ENCODE results near the gene LIMCH1. TPM values are rescaled to one million over a fixed set of nuclear protein-coding genes. Genes with fewer than 3 reads are reported as not detected.

Gene LIMCH1
- total RNA-seq, 2 experiments from 2014 or later, result not detected

- intact Hi-C loops (cut with micrococcal nuclease; ENCODE audit: unreplicated experiment), result no loop called here
- no peak overlapping the region for H3K4me3 ChIP-seq (ENCODE audit: low read depth, low read length, poor library complexity, severe bottlenecking)
- H3K27ac ChIP-seq (ENCODE audit: low read depth, low read length, poor library complexity, severe bottlenecking), result no peak overlapping the region
- no peaks in the 10 kb centered on the region for H3K4me1 ChIP-seq (ENCODE audit: insufficient read depth, low read length, poor library complexity, severe bottlenecking)
- ChIA-PET CTCF (ENCODE audit: unreplicated experiment) (no interaction called here), POLR2A (no interaction called here)
- H4K20me1 ChIP-seq (ENCODE audit: insufficient read depth, low read length), result no peaks in the 10 kb centered on the region
- H2AFZ ChIP-seq (ENCODE audit: low read length), result no peak overlapping the region
- TF ChIP-seq CTCF (conservative IDR thresholded peaks at IDR 0.05; ENCODE audit: low read length), result no peak
- TF ChIP-seq EZH2phosphoT487 (IDR thresholded peaks at IDR 0.05; ENCODE audit: borderline replicate concordance, low read depth, low read length), result no peak
- no TSS peak for BruUV-seq (replicated peaks)
- H3K36me3 ChIP-seq (ENCODE audit: insufficient read depth, low read length), result no peaks in the 10 kb centered on the region
- H3K79me2 ChIP-seq (ENCODE audit: insufficient read depth, low read depth, low read length), result no peaks in the 10 kb centered on the region
- H3K9me3 ChIP-seq (ENCODE audit: low read length), result no peaks in the 10 kb centered on the region
- H3K9me2 ChIP-seq (ENCODE audit: insufficient read depth, low read length), result no peaks in the 10 kb centered on the region
- no peak overlapping the region for H3K4me2 ChIP-seq (ENCODE audit: low read length)
- DNase-seq (ENCODE audit: low spot score), result no peak
Measured at GRCh38 chr4:41656106-41656505, 118.1 kb downstream of the LIMCH1 start.

GRCh38 chr4:41656572-41657520 lies 118.9 kb downstream of the LIMCH1 start:
- Histone ChIP-seq H3K79me2 (ENCODE audit: insufficient read depth, low read depth, low read length) (no peaks in the 10 kb centered on the region), H3K9me3 (ENCODE audit: low read length) (no peaks in the 10 kb centered on the region), H3K9me2 (ENCODE audit: insufficient read depth, low read length) (no peaks in the 10 kb centered on the region), H3K27ac (ENCODE audit: low read depth, low read length, poor library complexity, severe bottlenecking) (no peak overlapping the region), H3K36me3 (ENCODE audit: insufficient read depth, low read length) (no peaks in the 10 kb centered on the region), H2AFZ (ENCODE audit: low read length) (no peak overlapping the region), H3K4me2 (ENCODE audit: low read length) (no peak overlapping the region), H3K4me1 (ENCODE audit: insufficient read depth, low read length, poor library complexity, severe bottlenecking) (no peaks in the 10 kb centered on the region), H3K4me3 (ENCODE audit: low read depth, low read length, poor library complexity, severe bottlenecking) (no peak overlapping the region), H4K20me1 (ENCODE audit: insufficient read depth, low read length) (no peaks in the 10 kb centered on the region)
- DNase-seq (ENCODE audit: low spot score), result no peak
- no peak for TF ChIP-seq CTCF (conservative IDR thresholded peaks at IDR 0.05; ENCODE audit: low read length)
- no peak for TF ChIP-seq EZH2phosphoT487 (IDR thresholded peaks at IDR 0.05; ENCODE audit: borderline replicate concordance, low read depth, low read length)
- ChIA-PET CTCF (ENCODE audit: unreplicated experiment) (no interaction called here), POLR2A (no interaction called here)
- no TSS peak for BruUV-seq (replicated peaks)
- intact Hi-C loops (cut with micrococcal nuclease; ENCODE audit: unreplicated experiment), result no loop called here

GRCh38 chr4:41657561-41657960 lies 119.6 kb downstream of the LIMCH1 start:
- CTCF ChIA-PET (ENCODE audit: unreplicated experiment), result no interaction called here
- DNase-seq (ENCODE audit: low spot score), result no peak
- Histone ChIP-seq H4K20me1 (ENCODE audit: insufficient read depth, low read length) (no peaks in the 10 kb centered on the region), H3K79me2 (ENCODE audit: insufficient read depth, low read depth, low read length) (no peaks in the 10 kb centered on the region), H3K9me3 (ENCODE audit: low read length) (no peaks in the 10 kb centered on the region), H3K4me3 (ENCODE audit: low read depth, low read length, poor library complexity, severe bottlenecking) (no peak overlapping the region), H2AFZ (ENCODE audit: low read length) (no peak overlapping the region), H3K27ac (ENCODE audit: low read depth, low read length, poor library complexity, severe bottlenecking) (no peak overlapping the region), H3K9me2 (ENCODE audit: insufficient read depth, low read length) (no peaks in the 10 kb centered on the region), H3K4me1 (ENCODE audit: insufficient read depth, low read length, poor library complexity, severe bottlenecking) (no peaks in the 10 kb centered on the region), H3K36me3 (ENCODE audit: insufficient read depth, low read length) (no peaks in the 10 kb centered on the region), H3K4me2 (ENCODE audit: low read length) (no peak overlapping the region)
- POLR2A ChIA-PET, result no interaction called here
- no TSS peak for BruUV-seq (replicated peaks)
- TF ChIP-seq CTCF (conservative IDR thresholded peaks at IDR 0.05; ENCODE audit: low read length) (no peak), EZH2phosphoT487 (IDR thresholded peaks at IDR 0.05; ENCODE audit: borderline replicate concordance, low read depth, low read length) (no peak)
- intact Hi-C loops (cut with micrococcal nuclease; ENCODE audit: unreplicated experiment), result no loop called here
